A549 (cell line): ENCODE data around the gene TPRN. TPM values are rescaled to one million over a fixed set of nuclear protein-coding genes. Genes with fewer than 3 reads are reported as not detected.

Experiments
- ATAC-seq, 2 experiments: fragments of 200-7000 bp in 1 of 2; fragments of >200 bp in 1 of 2; cut with Nextera tagmentation in 1 of 2; cut with Tn5 transposase in 1 of 2; 3 replicates each; pipeline versions ENCODE4 v1.8.0 to v1.9.1; 2018 to 2020; ENCODE audit warnings: mild to moderate bottlenecking in 1 of 2, moderate library complexity in 1 of 2
- CTCF ChIA-PET: fragments of 300-600 bp; sonication (Branson Sonifier 250); formaldehyde crosslinking; extraction: SDS; loops from one replicate; lab custom pipeline; 2021; ENCODE audit warnings: antibody characterized with exemption, inconsistent platforms; lab: Yijun Ruan, JAX
- POLR2A ChIA-PET: fragments of 350-600 bp; formaldehyde crosslinking; extraction: SDS; loops from one replicate; lab custom pipeline; 2021; ENCODE audit warnings: antibody characterized with exemption, inconsistent platforms; lab: Yijun Ruan, JAX
- DNase-seq, 2 experiments: peaks; one replicate each; pipeline versions ENCODE4 v3.0.0 to v3.0.0-alpha.2; 2011 to 2016; ENCODE audit warnings: low read depth in 1 of 2, low spot score in 1 of 2
- FAIRE-seq: peaks from 2 replicates; lab custom pipeline; 2011; peaks lifted over from hg19 to GRCh38; lab: Jason Lieb, UNC
- H3K27ac ChIP-seq, 2 experiments: fragments of >200 bp; sonication (Bioruptor Twin); formaldehyde crosslinking; 3 replicates each; pipeline ENCODE4 v1.5.1; 2016 to 2017
- H3K4me1 ChIP-seq: fragments of >200 bp; sonication (Bioruptor Twin); formaldehyde crosslinking; 3 replicates; pipeline ENCODE4 v1.6.1; 2016
- H3K4me2 ChIP-seq: fragments of >200 bp; sonication (Bioruptor Twin); formaldehyde crosslinking; 3 replicates; pipeline ENCODE4 v1.6.1; 2016
- H3K4me3 ChIP-seq: fragments of >200 bp; sonication (Bioruptor Twin); formaldehyde crosslinking; 3 replicates; pipeline ENCODE4 v1.5.1; 2016
- H3K9me3 ChIP-seq: fragments of >200 bp; sonication (Bioruptor Twin); formaldehyde crosslinking; 3 replicates; pipeline ENCODE4 v1.6.1; 2016
- CBX8 ChIP-seq: fragments of 200-600 bp; sonication (generic); IDR thresholded peaks from 2 replicates; pipeline ENCODE4 v1.6.1; 2016
- EHF ChIP-seq: fragments of 250-450 bp; sonication (Bioruptor Pico); IDR thresholded peaks from 2 replicates; pipeline ENCODE4 v1.5.0; 2020; ENCODE audit warnings: mild to moderate bottlenecking
- EHMT2 ChIP-seq: fragments of 200-600 bp; sonication (generic); IDR thresholded peaks from 2 replicates; pipeline ENCODE4 v1.6.1; 2016; ENCODE audit warnings: antibody characterized with exemption, low read depth, mild to moderate bottlenecking, moderate library complexity
- EP300 ChIP-seq, 2 experiments: fragments of >200 bp; sonication (Bioruptor Twin); formaldehyde crosslinking; IDR thresholded peaks; 2 replicates in 1 of 2; 3 replicates in 1 of 2; pipeline ENCODE4 v1.6.1; 2016 to 2017
- HOXB5 ChIP-seq: fragments of 250-450 bp; sonication (Bioruptor Pico); IDR thresholded peaks from 2 replicates; pipeline ENCODE4 v1.5.0; 2020; ENCODE audit warnings: mild to moderate bottlenecking, moderate library complexity
- JUNB ChIP-seq: fragments of >200 bp; sonication (Bioruptor Twin); formaldehyde crosslinking; IDR thresholded peaks from 2 replicates; pipeline ENCODE4 v1.6.1; 2016
- MAFK ChIP-seq: fragments of 450-650 bp; IDR thresholded peaks from 2 replicates; pipeline ENCODE4 v1.6.1; 2014; ENCODE audit not compliant: partially characterized antibody
- RAD21 ChIP-seq, 2 experiments: fragments of >200 bp in 1 of 2; sonication (Bioruptor Twin) in 1 of 2; formaldehyde crosslinking in 1 of 2; IDR thresholded peaks in 1 of 2; conservative IDR thresholded peaks in 1 of 2; 2 replicates in 1 of 2; 3 replicates in 1 of 2; pipeline ENCODE4 v1.6.1; 2012 to 2018; ENCODE audit warnings: inconsistent platforms in 1 of 2
- RARB ChIP-seq: fragments of 250-450 bp; sonication (Bioruptor Pico); IDR thresholded peaks from 2 replicates; pipeline ENCODE4 v1.8.0; 2021; ENCODE audit warnings: mild to moderate bottlenecking, moderate library complexity
- RFX5 ChIP-seq: fragments of 450-650 bp; IDR thresholded peaks from 2 replicates; pipeline ENCODE4 v1.7.1; 2014; ENCODE audit warnings: antibody characterized with exemption, mild to moderate bottlenecking, moderate library complexity
- SMC3 ChIP-seq: fragments of >200 bp; sonication (Bioruptor Twin); formaldehyde crosslinking; IDR thresholded peaks from 3 replicates; pipeline ENCODE4 v1.6.1; 2018; ENCODE audit warnings: inconsistent platforms
- ZC3H11A ChIP-seq: fragments of 450-650 bp; IDR thresholded peaks from 2 replicates; pipeline ENCODE4 v1.6.1; 2014; ENCODE audit warnings: antibody characterized with exemption, mild to moderate bottlenecking
- WGBS: methylation state at CpG from one replicate; pipeline ENCODE4 v1.1.6; 2017; ENCODE audit errors: missing lambda C conversion rate; 5-methylcytosine and 5-hydroxymethylcytosine counted together
- polyA plus RNA-seq, 4 experiments: library from polyadenylated mRNA; depleted of rRNA in 3 of 4; stranded (reverse); fragments of >200 nt; fragmentation: RNase III in 1 of 4; extraction: RNeasy Plus Mini Kit Qiagen cat#74134 plus additional on column Dnase treatment in 1 of 4; gene quantifications; 2 replicates in 3 of 4; 3 replicates in 1 of 4; pipeline ENCODE4 v1.2.3, GENCODE V29; 2011 to 2017
- TF ChIP-seq, protein P1 (sequence below): fragments of 200-600 bp; sonication (generic); IDR thresholded peaks from 2 replicates; pipeline ENCODE4 v1.6.1; 2016; ENCODE audit warnings: antibody characterized with exemption, mild to moderate bottlenecking, moderate library complexity
- TF ChIP-seq, protein P2 (sequence below): fragments of >200 bp; sonication (Bioruptor Twin); formaldehyde crosslinking; IDR thresholded peaks from 3 replicates; pipeline ENCODE4 v1.5.1; 2016
- TF ChIP-seq, protein P3 (sequence below): fragments of 450-650 bp; IDR thresholded peaks from 2 replicates; pipeline ENCODE4 v1.6.1; 2014; ENCODE audit warnings: antibody characterized with exemption

TPRN gene
- polyA plus RNA-seq, 2 of the 4 experiments (the other 2 are of a cell fraction) = 2.1 to 6.5 TPM

DNA sequence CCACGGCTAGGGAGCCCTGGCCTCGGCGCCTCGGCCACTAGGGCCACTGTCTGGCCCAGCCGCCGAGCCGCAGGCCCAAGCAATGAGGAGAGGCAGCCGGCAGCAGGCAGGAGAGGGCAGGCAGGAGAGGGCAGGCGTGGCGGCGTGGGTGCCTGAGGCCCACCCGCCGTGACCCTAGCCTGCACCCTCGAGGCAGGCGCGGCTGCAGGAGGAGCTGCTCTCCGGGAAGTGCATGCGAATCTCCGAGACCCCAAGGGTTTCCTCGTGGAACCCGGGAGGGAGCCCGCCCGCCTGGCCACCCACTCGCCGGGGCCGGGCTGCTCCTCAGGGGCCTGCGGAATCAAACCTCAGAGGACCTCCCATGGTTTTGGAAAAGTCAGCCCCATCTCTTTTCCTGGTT, 52.3 kb downstream of the TPRN start (continued):
- TF ChIP-seq, protein P1, sequence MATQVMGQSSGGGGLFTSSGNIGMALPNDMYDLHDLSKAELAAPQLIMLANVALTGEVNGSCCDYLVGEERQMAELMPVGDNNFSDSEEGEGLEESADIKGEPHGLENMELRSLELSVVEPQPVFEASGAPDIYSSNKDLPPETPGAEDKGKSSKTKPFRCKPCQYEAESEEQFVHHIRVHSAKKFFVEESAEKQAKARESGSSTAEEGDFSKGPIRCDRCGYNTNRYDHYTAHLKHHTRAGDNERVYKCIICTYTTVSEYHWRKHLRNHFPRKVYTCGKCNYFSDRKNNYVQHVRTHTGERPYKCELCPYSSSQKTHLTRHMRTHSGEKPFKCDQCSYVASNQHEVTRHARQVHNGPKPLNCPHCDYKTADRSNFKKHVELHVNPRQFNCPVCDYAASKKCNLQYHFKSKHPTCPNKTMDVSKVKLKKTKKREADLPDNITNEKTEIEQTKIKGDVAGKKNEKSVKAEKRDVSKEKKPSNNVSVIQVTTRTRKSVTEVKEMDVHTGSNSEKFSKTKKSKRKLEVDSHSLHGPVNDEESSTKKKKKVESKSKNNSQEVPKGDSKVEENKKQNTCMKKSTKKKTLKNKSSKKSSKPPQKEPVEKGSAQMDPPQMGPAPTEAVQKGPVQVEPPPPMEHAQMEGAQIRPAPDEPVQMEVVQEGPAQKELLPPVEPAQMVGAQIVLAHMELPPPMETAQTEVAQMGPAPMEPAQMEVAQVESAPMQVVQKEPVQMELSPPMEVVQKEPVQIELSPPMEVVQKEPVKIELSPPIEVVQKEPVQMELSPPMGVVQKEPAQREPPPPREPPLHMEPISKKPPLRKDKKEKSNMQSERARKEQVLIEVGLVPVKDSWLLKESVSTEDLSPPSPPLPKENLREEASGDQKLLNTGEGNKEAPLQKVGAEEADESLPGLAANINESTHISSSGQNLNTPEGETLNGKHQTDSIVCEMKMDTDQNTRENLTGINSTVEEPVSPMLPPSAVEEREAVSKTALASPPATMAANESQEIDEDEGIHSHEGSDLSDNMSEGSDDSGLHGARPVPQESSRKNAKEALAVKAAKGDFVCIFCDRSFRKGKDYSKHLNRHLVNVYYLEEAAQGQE = no peak

DNA sequence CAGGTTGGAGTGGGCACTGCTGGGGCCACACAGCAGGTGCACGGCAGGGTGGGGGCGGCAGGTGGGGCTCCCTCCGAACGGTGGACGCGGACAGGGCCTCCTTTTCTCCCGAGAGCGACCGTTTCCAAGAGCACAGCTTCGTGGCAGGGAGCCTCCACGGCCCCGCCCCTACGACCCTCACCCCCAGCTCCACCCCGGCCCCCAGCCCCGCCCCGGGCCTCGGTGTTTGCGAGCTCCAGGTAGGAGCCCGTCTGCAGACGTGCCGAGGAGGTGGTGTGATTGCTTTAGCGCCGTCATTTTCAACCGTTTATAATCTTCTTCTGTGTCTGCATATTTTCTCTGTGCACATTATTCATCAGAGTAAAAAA, 52.8 kb downstream of the TPRN start:
- DNase-seq (no peak), ATAC-seq (no peak), FAIRE-seq (no peak)
- no peaks in the 10 kb centered on the region for H3K9me3 ChIP-seq
- H3K4me1 ChIP-seq = peaks cover 24% of the 10 kb centered on the region; the same call in 1 of the 3 replicates
- WGBS = 61% methylated on average over 21 of the region's 24 CpGs
- H3K4me3 ChIP-seq = no peak overlapping the region
- POLR2A ChIA-PET = no interaction called here
- H3K27ac ChIP-seq = no peak overlapping the region
- CTCF ChIA-PET = no interaction called here
- H3K4me2 ChIP-seq = no peak overlapping the region
- TF ChIP-seq, protein P2, sequence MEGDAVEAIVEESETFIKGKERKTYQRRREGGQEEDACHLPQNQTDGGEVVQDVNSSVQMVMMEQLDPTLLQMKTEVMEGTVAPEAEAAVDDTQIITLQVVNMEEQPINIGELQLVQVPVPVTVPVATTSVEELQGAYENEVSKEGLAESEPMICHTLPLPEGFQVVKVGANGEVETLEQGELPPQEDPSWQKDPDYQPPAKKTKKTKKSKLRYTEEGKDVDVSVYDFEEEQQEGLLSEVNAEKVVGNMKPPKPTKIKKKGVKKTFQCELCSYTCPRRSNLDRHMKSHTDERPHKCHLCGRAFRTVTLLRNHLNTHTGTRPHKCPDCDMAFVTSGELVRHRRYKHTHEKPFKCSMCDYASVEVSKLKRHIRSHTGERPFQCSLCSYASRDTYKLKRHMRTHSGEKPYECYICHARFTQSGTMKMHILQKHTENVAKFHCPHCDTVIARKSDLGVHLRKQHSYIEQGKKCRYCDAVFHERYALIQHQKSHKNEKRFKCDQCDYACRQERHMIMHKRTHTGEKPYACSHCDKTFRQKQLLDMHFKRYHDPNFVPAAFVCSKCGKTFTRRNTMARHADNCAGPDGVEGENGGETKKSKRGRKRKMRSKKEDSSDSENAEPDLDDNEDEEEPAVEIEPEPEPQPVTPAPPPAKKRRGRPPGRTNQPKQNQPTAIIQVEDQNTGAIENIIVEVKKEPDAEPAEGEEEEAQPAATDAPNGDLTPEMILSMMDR = no peak
- TF ChIP-seq CBX8 (no peak), EP300 (IDR thresholded peaks at IDR 0.05) (no peak), RAD21 (conservative IDR thresholded peaks at IDR 0.05 in 1 of 2, IDR thresholded peaks at IDR 0.05 in 1 of 2) (no peak)
- TF ChIP-seq, all 56 proteins: peak for 0

DNA sequence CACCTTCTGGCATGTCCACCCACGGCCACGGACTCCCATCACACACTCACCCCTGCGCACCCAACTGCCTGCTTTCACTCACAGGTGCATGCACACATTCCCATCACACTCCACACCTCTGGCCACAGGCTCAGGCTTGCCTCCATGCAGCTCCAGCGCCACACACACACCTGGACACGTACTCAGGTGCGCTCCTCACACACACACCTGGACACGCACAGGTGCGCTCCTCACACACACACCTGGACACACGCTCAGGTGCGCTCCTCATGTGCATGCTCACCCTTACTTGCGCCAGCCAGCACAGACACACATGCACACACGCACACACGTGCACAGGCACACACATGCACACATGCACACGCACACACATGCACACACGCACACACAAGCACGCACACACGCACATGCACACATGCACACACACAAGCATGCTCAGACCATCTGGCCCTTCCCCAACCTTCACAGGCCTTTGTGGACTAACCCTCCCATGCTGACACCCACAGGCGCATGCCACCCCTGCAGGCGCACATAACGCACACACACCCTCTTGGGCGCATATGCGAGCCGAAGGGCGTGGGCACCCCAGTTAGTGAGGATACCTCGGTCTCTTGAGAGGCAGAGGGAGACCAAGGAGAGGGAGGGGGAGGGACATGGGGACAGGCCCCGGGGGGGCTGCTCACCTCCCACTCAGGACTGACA, 53.3 kb downstream of the TPRN start:
- Histone ChIP-seq H3K27ac (no peak overlapping the region), H3K4me1 (peaks cover 23% of the 10 kb centered on the region; the same call in 1 of the 3 replicates), H3K9me3 (no peaks in the 10 kb centered on the region), H3K4me3 (no peak overlapping the region), H3K4me2 (no peak overlapping the region)
- ChIA-PET POLR2A (no interaction called here), CTCF (interaction anchor here (1.4 kb wide), 1 partner anchor 29 kb away, joined by 5 read pairs; no protein-coding TSS in a partner anchor)
- 84% methylated on average over 20 of the region's 26 CpGs for WGBS
- no peak for TF ChIP-seq RFX5
- TF ChIP-seq RARB = no peak
- no peak for TF ChIP-seq HOXB5 (CRISPR knock-in tag)
- TF ChIP-seq EHMT2 = no peak
- TF ChIP-seq, protein P2 = no peak
- TF ChIP-seq, protein P3, sequence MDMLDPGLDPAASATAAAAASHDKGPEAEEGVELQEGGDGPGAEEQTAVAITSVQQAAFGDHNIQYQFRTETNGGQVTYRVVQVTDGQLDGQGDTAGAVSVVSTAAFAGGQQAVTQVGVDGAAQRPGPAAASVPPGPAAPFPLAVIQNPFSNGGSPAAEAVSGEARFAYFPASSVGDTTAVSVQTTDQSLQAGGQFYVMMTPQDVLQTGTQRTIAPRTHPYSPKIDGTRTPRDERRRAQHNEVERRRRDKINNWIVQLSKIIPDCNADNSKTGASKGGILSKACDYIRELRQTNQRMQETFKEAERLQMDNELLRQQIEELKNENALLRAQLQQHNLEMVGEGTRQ = no peak
- no peak for TF ChIP-seq JUNB
- TF ChIP-seq ZC3H11A = no peak
- TF ChIP-seq MAFK = no peak
- no peak for TF ChIP-seq SMC3
- TF ChIP-seq EHF (CRISPR knock-in tag) = no peak
- no peak for FAIRE-seq
- no peak for ATAC-seq
- no peak for DNase-seq
